Measurements from ENCODE around the gene SMCO2.

SMCO2 gene

GRCh38 chr12:27504507-27504906 is 58.0 kb downstream of the SMCO2 start:
- TF ChIP-seq TAF1 (IDR thresholded peaks at IDR 0.05; ENCODE audit: borderline replicate concordance, insufficient read depth, low read length) (no peak), POLR2AphosphoS5 (IDR thresholded peaks at IDR 0.05; ENCODE audit: low read depth, low read length) (no peak), FOXP2 (optimal IDR thresholded peaks at IDR 0.05; ENCODE audit: borderline replicate concordance, extremely low read depth, extremely low read length, insufficient read depth) (no peak), REST (IDR thresholded peaks at IDR 0.05; ENCODE audit: insufficient read depth in 1 of 2, low read depth in 2 of 2, low read length in 2 of 2) (no peak), SIN3A (IDR thresholded peaks at IDR 0.05; ENCODE audit: borderline replicate concordance, insufficient read depth, low read length) (no peak)

GRCh38 chr12:27505109-27505508 is 58.6 kb downstream of the SMCO2 start:
- no peak for TF ChIP-seq TAF1 (IDR thresholded peaks at IDR 0.05; ENCODE audit: borderline replicate concordance, insufficient read depth, low read length)
- TF ChIP-seq REST (IDR thresholded peaks at IDR 0.05; ENCODE audit: insufficient read depth in 1 of 2, low read depth in 2 of 2, low read length in 2 of 2), result no peak
- no peak for TF ChIP-seq FOXP2 (optimal IDR thresholded peaks at IDR 0.05; ENCODE audit: borderline replicate concordance, extremely low read depth, extremely low read length, insufficient read depth)
- no peak for TF ChIP-seq POLR2AphosphoS5 (IDR thresholded peaks at IDR 0.05; ENCODE audit: low read depth, low read length)
- no peak for TF ChIP-seq SIN3A (IDR thresholded peaks at IDR 0.05; ENCODE audit: borderline replicate concordance, insufficient read depth, low read length)

- TF ChIP-seq REST (IDR thresholded peaks at IDR 0.05; ENCODE audit: insufficient read depth in 1 of 2, low read depth in 2 of 2, low read length in 2 of 2) (no peak), POLR2AphosphoS5 (IDR thresholded peaks at IDR 0.05; ENCODE audit: low read depth, low read length) (no peak), FOXP2 (optimal IDR thresholded peaks at IDR 0.05; ENCODE audit: borderline replicate concordance, extremely low read depth, extremely low read length, insufficient read depth) (no peak), SIN3A (IDR thresholded peaks at IDR 0.05; ENCODE audit: borderline replicate concordance, insufficient read depth, low read length) (no peak), TAF1 (IDR thresholded peaks at IDR 0.05; ENCODE audit: borderline replicate concordance, insufficient read depth, low read length) (no peak)
Measured at GRCh38 chr12:27505761-27506160, 59.2 kb downstream of the SMCO2 start.

GRCh38 chr12:27506645-27507189 is 60.2 kb downstream of the SMCO2 start:
- TF ChIP-seq TAF1 (IDR thresholded peaks at IDR 0.05; ENCODE audit: borderline replicate concordance, insufficient read depth, low read length), result no peak
- no peak for TF ChIP-seq POLR2AphosphoS5 (IDR thresholded peaks at IDR 0.05; ENCODE audit: low read depth, low read length)
- no peak for TF ChIP-seq SIN3A (IDR thresholded peaks at IDR 0.05; ENCODE audit: borderline replicate concordance, insufficient read depth, low read length)
- TF ChIP-seq REST (IDR thresholded peaks at IDR 0.05; ENCODE audit: insufficient read depth in 1 of 2, low read depth in 2 of 2, low read length in 2 of 2), result no peak
- no peak for TF ChIP-seq FOXP2 (optimal IDR thresholded peaks at IDR 0.05; ENCODE audit: borderline replicate concordance, extremely low read depth, extremely low read length, insufficient read depth)
